HCT116 (cell line): ENCODE measurements around the gene HPRT1.

Source experiments
- CTCF ChIP-seq, 3 experiments: fragments of 200-600 bp in 1 of 3; sonication (generic) in 1 of 3; IDR thresholded peaks in 2 of 3; conservative IDR thresholded peaks in 1 of 3; 2 replicates each; pipeline ENCODE4 v1.5.1; 2012 to 2017; ENCODE audit warnings: low read depth in 2 of 3, low read length in 2 of 3, antibody characterized with exemption in 1 of 3, borderline replicate concordance in 1 of 3, control low read depth in 1 of 3, mild to moderate bottlenecking in 1 of 3, mixed read lengths in 1 of 3, mixed run types in 1 of 3, moderate library complexity in 1 of 3; ENCODE audit not compliant: insufficient read depth in 1 of 3
- FOSL1 ChIP-seq: IDR thresholded peaks from 2 replicates; pipeline ENCODE4 v1.6.1; 2012; ENCODE audit warnings: low read depth
- POLR2A ChIP-seq: IDR thresholded peaks from 2 replicates; pipeline ENCODE4 v1.7.0; 2011; ENCODE audit warnings: borderline replicate concordance; ENCODE audit not compliant: insufficient read depth, insufficient read length; ENCODE audit errors: extremely low read depth
- RAD21 ChIP-seq: IDR thresholded peaks from 2 replicates; pipeline ENCODE4 v1.6.1; 2012; ENCODE audit warnings: low read depth, mild to moderate bottlenecking
- REST ChIP-seq: IDR thresholded peaks from 2 replicates; pipeline ENCODE4 v1.6.1; 2012; ENCODE audit warnings: low read depth
- SIN3A ChIP-seq: IDR thresholded peaks from 2 replicates; pipeline ENCODE4 v1.6.1; 2012; ENCODE audit warnings: low read depth
- TCF7L2 ChIP-seq: IDR thresholded peaks from 2 replicates; pipeline ENCODE4 v1.7.0; 2011; ENCODE audit warnings: borderline replicate concordance, inconsistent platforms; ENCODE audit not compliant: insufficient read depth, insufficient read length; ENCODE audit errors: extremely low read depth
- YY1 ChIP-seq: IDR thresholded peaks from 2 replicates; pipeline ENCODE4 v1.6.1; 2011; ENCODE audit warnings: low read length, low read depth, moderate library complexity, mild to moderate bottlenecking; ENCODE audit not compliant: insufficient replicate concordance; ENCODE audit errors: extremely low read depth

DNA sequence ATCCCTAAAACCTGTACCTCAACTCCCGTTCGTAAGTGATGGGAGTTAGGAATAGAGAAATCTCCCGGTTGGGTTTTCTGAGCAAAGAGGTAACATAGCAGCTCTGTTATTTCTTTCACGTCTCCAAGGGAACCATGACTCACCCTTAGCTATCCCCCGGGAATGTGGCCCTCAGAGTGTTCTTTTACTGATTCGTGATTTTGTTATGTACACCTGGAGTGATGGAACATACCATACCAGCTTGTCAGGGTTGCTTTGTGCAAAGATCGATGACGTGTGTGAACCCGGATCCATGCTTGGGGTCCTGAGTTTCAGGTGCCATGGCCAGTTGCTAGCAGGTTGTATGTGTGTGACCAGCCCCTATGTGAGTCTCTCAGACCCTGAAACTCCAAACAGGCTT is 52.6 kb downstream of the HPRT1 start:
- no peak for TF ChIP-seq POLR2A
- no peak for TF ChIP-seq CTCF (IDR thresholded peaks at IDR 0.05 in 2 of 3, conservative IDR thresholded peaks at IDR 0.05 in 1 of 3; ENCODE audit: borderline replicate concordance in 1 of 3, insufficient read depth in 1 of 3, low read depth in 2 of 3, low read length in 2 of 3)
- no peak for TF ChIP-seq RAD21
- TF ChIP-seq REST, result no peak
- no peak for TF ChIP-seq YY1
- 0 out of 2 replicates have a peak, but pooled peaks have one; percentile 21 for TF ChIP-seq FOSL1
- no peak for TF ChIP-seq SIN3A
- no peak for TF ChIP-seq TCF7L2
